Bronchial epithelial cell (primary cell): ENCODE results near the gene DNAH1. TPM values are rescaled to one million over a fixed set of nuclear protein-coding genes. Genes with fewer than 3 reads are reported as not detected.

ENCODE experiments used
- DNase-seq: peaks from one replicate; pipeline ENCODE4 v3.0.0-alpha.2; 2010; ENCODE audit warnings: low read depth
- FAIRE-seq: peaks from 2 replicates; lab custom pipeline; 2011; peaks lifted over from hg19 to GRCh38; lab: Jason Lieb, UNC
- H3K27me3 ChIP-seq: 2 replicates; pipeline ENCODE4 v1.5.1; 2011; ENCODE audit warnings: low read length; ENCODE audit not compliant: control insufficient read depth, insufficient read depth
- H3K36me3 ChIP-seq: 2 replicates; pipeline ENCODE4 v1.5.1; 2011; ENCODE audit warnings: low read length; ENCODE audit not compliant: control insufficient read depth, insufficient read depth
- H3K4me3 ChIP-seq: 2 replicates; pipeline ENCODE4 v1.5.1; 2011; ENCODE audit warnings: mild to moderate bottlenecking, low read depth, low read length, control low read depth
- CTCF ChIP-seq: IDR thresholded peaks from 2 replicates; pipeline ENCODE4 v1.5.1; 2011; ENCODE audit warnings: mild to moderate bottlenecking, moderate library complexity, low read length, control low read depth, inconsistent platforms; ENCODE audit not compliant: insufficient read depth, severe bottlenecking
- total RNA-seq: library from RNA; depleted of rRNA; stranded (reverse); fragments of >200 nt; gene quantifications from 2 replicates; pipeline ENCODE4 v1.2.1, GENCODE V29; 2014

DNAH1 gene
- total RNA-seq, 1 donor from 2014 or later = 0.79 TPM

GRCh38 chr3:52383446-52383845 is 67.3 kb downstream of the DNAH1 start:
- Histone ChIP-seq H3K4me3 (no peak overlapping the region), H3K36me3 (no peaks in the 10 kb centered on the region), H3K27me3 (peaks cover 4% of the 10 kb centered on the region)
- DNase-seq (no peak), FAIRE-seq (no peak)
- no peak for TF ChIP-seq CTCF

- DNase-seq (no peak), FAIRE-seq (no peak)
- no peaks in the 10 kb centered on the region for H3K36me3 ChIP-seq
- no peak overlapping the region for H3K4me3 ChIP-seq
- TF ChIP-seq CTCF = no peak
- H3K27me3 ChIP-seq = peaks cover 4% of the 10 kb centered on the region
These were observed 68.1 kb downstream of the DNAH1 start for GRCh38 chr3:52384019-52384761.

GRCh38 chr3:52385157-52385556 is 69.0 kb downstream of the DNAH1 start:
- FAIRE-seq = no peak
- H3K27me3 ChIP-seq = no peaks in the 10 kb centered on the region
- DNase-seq = peak; percentile 57

GRCh38 chr3:52387481-52387880 is 71.4 kb downstream of the DNAH1 start:
- FAIRE-seq = no peak
- Histone ChIP-seq H3K36me3 (no peaks in the 10 kb centered on the region), H3K27me3 (no peaks in the 10 kb centered on the region), H3K4me3 (no peak overlapping the region)
- no peak for DNase-seq
- TF ChIP-seq CTCF = no peak

More at GRCh38 chr3:52385157-52385556, 69.0 kb downstream of the DNAH1 start:
- Histone ChIP-seq H3K36me3 (no peaks in the 10 kb centered on the region), H3K4me3 (no peak overlapping the region)
- TF ChIP-seq CTCF = peak; percentile 73

GRCh38 chr3:52388348-52388821 is 72.3 kb downstream of the DNAH1 start:
- FAIRE-seq = no peak
- TF ChIP-seq CTCF = no peak
- no peak overlapping the region for H3K4me3 ChIP-seq
- DNase-seq = no peak
- no peaks in the 10 kb centered on the region for H3K36me3 ChIP-seq
- H3K27me3 ChIP-seq = no peaks in the 10 kb centered on the region
